ENCODE results near the gene B3GNT9.

Gene B3GNT9, protein sequence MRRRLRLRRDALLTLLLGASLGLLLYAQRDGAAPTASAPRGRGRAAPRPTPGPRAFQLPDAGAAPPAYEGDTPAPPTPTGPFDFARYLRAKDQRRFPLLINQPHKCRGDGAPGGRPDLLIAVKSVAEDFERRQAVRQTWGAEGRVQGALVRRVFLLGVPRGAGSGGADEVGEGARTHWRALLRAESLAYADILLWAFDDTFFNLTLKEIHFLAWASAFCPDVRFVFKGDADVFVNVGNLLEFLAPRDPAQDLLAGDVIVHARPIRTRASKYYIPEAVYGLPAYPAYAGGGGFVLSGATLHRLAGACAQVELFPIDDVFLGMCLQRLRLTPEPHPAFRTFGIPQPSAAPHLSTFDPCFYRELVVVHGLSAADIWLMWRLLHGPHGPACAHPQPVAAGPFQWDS

GRCh38 chr16:67150833-67151396 is at the start of gene B3GNT9:
B3GNT9 (minus strand) TSS chr16:67150998; CDS start chr16:67150485, 513 bp downstream.
- Histone ChIP-seq H3K27ac (ENCODE audit: low read length) (peak within 1 kb of the TSS; percentile 81), H3K4me3 (ENCODE audit: low read length in 2 of 2) (peak within 1 kb of the TSS; percentile 59 to 77), H3K27me3 (ENCODE audit: control insufficient read depth in 1 of 2, insufficient read depth in 2 of 2, low read length in 2 of 2) (peaks cover 2 to 17% of the 10 kb centered on the region in 2 donors), H3K9me3 (ENCODE audit: control insufficient read depth in 2 of 2, low read length in 2 of 2) (no peaks in the 10 kb centered on the region), H3K36me3 (ENCODE audit: control insufficient read depth in 2 of 2, insufficient read depth in 2 of 2, low read length in 2 of 2) (peaks cover 13 to 24% of the 10 kb centered on the region in 2 donors), H3K9ac (ENCODE audit: low read length in 2 of 2) (peak within 1 kb of the TSS; percentile 59 to 76), H3K4me1 (ENCODE audit: control insufficient read depth, insufficient read depth, low read length) (peaks cover 26% of the 10 kb centered on the region)

- H3K9ac ChIP-seq (ENCODE audit: low read length in 2 of 2) = no peak overlapping the region
- H3K4me3 ChIP-seq (ENCODE audit: low read length in 2 of 2) = no peak overlapping the region
- H3K9me3 ChIP-seq (ENCODE audit: control insufficient read depth in 2 of 2, low read length in 2 of 2) = no peaks in the 10 kb centered on the region
- H3K4me1 ChIP-seq (ENCODE audit: control insufficient read depth, insufficient read depth, low read length) = peaks cover 9% of the 10 kb centered on the region
- no peaks in the 10 kb centered on the region for H3K27me3 ChIP-seq (ENCODE audit: control insufficient read depth in 1 of 2, insufficient read depth in 2 of 2, low read length in 2 of 2)
- H3K36me3 ChIP-seq (ENCODE audit: control insufficient read depth in 2 of 2, insufficient read depth in 2 of 2, low read length in 2 of 2) = peaks cover 24 to 28% of the 10 kb centered on the region in 2 donors
- H3K27ac ChIP-seq (ENCODE audit: low read length) = no peak overlapping the region
Observed at GRCh38 chr16:67200491-67200890, 49.7 kb upstream of the B3GNT9 start.

- no peak overlapping the region for H3K4me3 ChIP-seq (ENCODE audit: low read length in 2 of 2)
Observed at GRCh38 chr16:67199808-67200198, 49.0 kb upstream of the B3GNT9 start.

DNA sequence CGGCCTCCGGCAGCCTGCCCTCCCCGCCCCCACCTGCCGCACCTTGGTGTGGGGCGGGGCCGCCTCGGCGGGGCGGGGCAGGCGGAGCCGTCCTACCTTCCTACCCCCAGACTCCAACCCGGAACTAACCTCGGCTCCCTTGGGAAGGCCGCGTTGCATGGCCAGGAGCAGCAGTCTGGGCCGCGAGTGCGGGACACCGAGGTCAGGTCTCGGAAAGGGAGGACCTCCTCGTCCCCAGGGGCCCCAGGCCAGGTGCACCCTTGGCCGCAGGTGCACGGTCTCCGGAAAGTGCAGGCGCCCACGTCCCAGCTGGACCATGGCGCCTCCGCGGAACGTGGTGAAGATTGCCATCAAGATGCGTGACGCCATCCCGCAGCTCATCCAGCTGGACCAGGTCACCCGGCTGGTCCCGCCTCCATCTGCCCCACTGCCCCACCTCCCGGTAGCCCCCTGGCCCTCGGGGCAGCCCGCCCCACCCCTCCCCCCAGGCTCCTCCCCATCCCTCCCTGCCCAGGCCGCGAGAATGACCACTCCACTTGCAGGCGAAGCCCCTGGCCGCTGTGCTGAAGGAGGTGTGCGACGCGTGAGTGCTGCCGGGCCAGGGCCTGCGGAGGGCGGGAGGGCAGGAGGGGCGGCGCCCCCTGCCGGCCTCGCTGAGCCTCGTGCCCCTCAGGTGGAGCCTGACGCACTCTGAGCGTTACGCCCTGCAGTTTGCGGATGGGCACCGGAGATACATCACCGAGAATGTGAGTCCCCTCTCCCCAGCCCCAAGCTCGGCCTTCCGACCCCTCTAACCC is 48.4 kb upstream of the B3GNT9 start, which contains the start of gene ELMO3:
Gene ELMO3 (plus strand): TSS at position 121 of the 797 bp plus-strand sequence. CDS start 196 bp downstream, at position 317.
- H3K9me3 ChIP-seq (ENCODE audit: control insufficient read depth in 2 of 2, low read length in 2 of 2) = no peaks in the 10 kb centered on the region
- H3K4me1 ChIP-seq (ENCODE audit: control insufficient read depth, insufficient read depth, low read length) = peaks cover 14% of the 10 kb centered on the region
- H3K4me3 ChIP-seq (ENCODE audit: low read length in 2 of 2) = no peak within 1 kb of the TSS
- H3K36me3 ChIP-seq (ENCODE audit: control insufficient read depth in 2 of 2, insufficient read depth in 2 of 2, low read length in 2 of 2) = peaks cover 35 to 40% of the 10 kb centered on the region in 2 donors
- no peaks in the 10 kb centered on the region for H3K27me3 ChIP-seq (ENCODE audit: control insufficient read depth in 1 of 2, insufficient read depth in 2 of 2, low read length in 2 of 2)
- no peak within 1 kb of the TSS for H3K9ac ChIP-seq (ENCODE audit: low read length in 2 of 2)
- no peak within 1 kb of the TSS for H3K27ac ChIP-seq (ENCODE audit: low read length)

More at GRCh38 chr16:67199808-67200198, 49.0 kb upstream of the B3GNT9 start:
- peaks cover 30 to 35% of the 10 kb centered on the region in 2 donors for H3K36me3 ChIP-seq (ENCODE audit: control insufficient read depth in 2 of 2, insufficient read depth in 2 of 2, low read length in 2 of 2)
- no peaks in the 10 kb centered on the region for H3K27me3 ChIP-seq (ENCODE audit: control insufficient read depth in 1 of 2, insufficient read depth in 2 of 2, low read length in 2 of 2)
- no peak overlapping the region for H3K27ac ChIP-seq (ENCODE audit: low read length)
- H3K9ac ChIP-seq (ENCODE audit: low read length in 2 of 2) = no peak overlapping the region
- no peaks in the 10 kb centered on the region for H3K9me3 ChIP-seq (ENCODE audit: control insufficient read depth in 2 of 2, low read length in 2 of 2)
- peaks cover 9% of the 10 kb centered on the region for H3K4me1 ChIP-seq (ENCODE audit: control insufficient read depth, insufficient read depth, low read length)

GRCh38 chr16:67198238-67198734 is 47.5 kb upstream of the B3GNT9 start:
- Histone ChIP-seq H3K4me1 (ENCODE audit: control insufficient read depth, insufficient read depth, low read length) (peaks cover 20% of the 10 kb centered on the region), H3K9me3 (ENCODE audit: control insufficient read depth in 2 of 2, low read length in 2 of 2) (no peaks in the 10 kb centered on the region), H3K36me3 (ENCODE audit: control insufficient read depth in 2 of 2, insufficient read depth in 2 of 2, low read length in 2 of 2) (peaks cover 40 to 43% of the 10 kb centered on the region in 2 donors), H3K27ac (ENCODE audit: low read length) (no peak overlapping the region), H3K4me3 (ENCODE audit: low read length in 2 of 2) (no peak overlapping the region), H3K9ac (ENCODE audit: low read length in 2 of 2) (no peak overlapping the region), H3K27me3 (ENCODE audit: control insufficient read depth in 1 of 2, insufficient read depth in 2 of 2, low read length in 2 of 2) (no peaks in the 10 kb centered on the region)

- Histone ChIP-seq H3K9me3 (ENCODE audit: control insufficient read depth in 2 of 2, low read length in 2 of 2) (no peaks in the 10 kb centered on the region), H3K9ac (ENCODE audit: low read length in 2 of 2) (no peak overlapping the region), H3K36me3 (ENCODE audit: control insufficient read depth in 2 of 2, insufficient read depth in 2 of 2, low read length in 2 of 2) (peaks cover 40 to 43% of the 10 kb centered on the region in 2 donors), H3K27me3 (ENCODE audit: control insufficient read depth in 1 of 2, insufficient read depth in 2 of 2, low read length in 2 of 2) (no peaks in the 10 kb centered on the region), H3K27ac (ENCODE audit: low read length) (no peak overlapping the region), H3K4me3 (ENCODE audit: low read length in 2 of 2) (no peak overlapping the region), H3K4me1 (ENCODE audit: control insufficient read depth, insufficient read depth, low read length) (peaks cover 26% of the 10 kb centered on the region)
Observed at GRCh38 chr16:67197704-67198103, 46.9 kb upstream of the B3GNT9 start.

GRCh38 chr16:67196881-67197280 is 46.1 kb upstream of the B3GNT9 start:
- Histone ChIP-seq H3K9me3 (ENCODE audit: control insufficient read depth in 2 of 2, low read length in 2 of 2) (no peaks in the 10 kb centered on the region), H3K36me3 (ENCODE audit: control insufficient read depth in 2 of 2, insufficient read depth in 2 of 2, low read length in 2 of 2) (peaks cover 40 to 41% of the 10 kb centered on the region in 2 donors), H3K27ac (ENCODE audit: low read length) (no peak overlapping the region), H3K4me3 (ENCODE audit: low read length in 2 of 2) (no peak overlapping the region), H3K27me3 (ENCODE audit: control insufficient read depth in 1 of 2, insufficient read depth in 2 of 2, low read length in 2 of 2) (no peaks in the 10 kb centered on the region), H3K4me1 (ENCODE audit: control insufficient read depth, insufficient read depth, low read length) (peaks cover 32% of the 10 kb centered on the region), H3K9ac (ENCODE audit: low read length in 2 of 2) (no peak overlapping the region)

DNA sequence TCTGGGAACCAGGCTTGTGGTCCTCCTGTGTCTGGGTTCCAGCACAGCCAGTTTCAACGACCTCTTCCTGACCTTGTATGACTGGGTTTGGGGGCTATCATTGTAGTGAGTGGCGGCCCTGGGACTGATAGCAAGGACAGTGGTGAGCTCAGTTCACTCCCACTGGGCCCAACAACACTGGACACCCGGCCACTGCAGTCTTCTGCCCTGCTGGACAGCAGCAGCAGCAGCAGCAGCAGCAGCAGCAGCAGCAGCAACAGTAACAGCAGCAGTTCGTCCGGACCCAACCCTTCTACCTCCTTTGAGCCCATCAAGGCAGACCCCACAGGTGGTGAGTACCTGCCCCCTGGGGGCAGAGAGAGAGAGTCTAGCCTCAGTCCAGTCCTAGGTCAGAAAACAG is 44.9 kb upstream of the B3GNT9 start:
- no peaks in the 10 kb centered on the region for H3K27me3 ChIP-seq (ENCODE audit: control insufficient read depth in 1 of 2, insufficient read depth in 2 of 2, low read length in 2 of 2)
- H3K9me3 ChIP-seq (ENCODE audit: control insufficient read depth in 2 of 2, low read length in 2 of 2) = no peaks in the 10 kb centered on the region
- H3K27ac ChIP-seq (ENCODE audit: low read length) = no peak overlapping the region
- peaks cover 36% of the 10 kb centered on the region for H3K4me1 ChIP-seq (ENCODE audit: control insufficient read depth, insufficient read depth, low read length)
- no peak overlapping the region for H3K4me3 ChIP-seq (ENCODE audit: low read length in 2 of 2)
- H3K9ac ChIP-seq (ENCODE audit: low read length in 2 of 2) = no peak overlapping the region
- peaks cover 40 to 41% of the 10 kb centered on the region in 2 donors for H3K36me3 ChIP-seq (ENCODE audit: control insufficient read depth in 2 of 2, insufficient read depth in 2 of 2, low read length in 2 of 2)

DNA sequence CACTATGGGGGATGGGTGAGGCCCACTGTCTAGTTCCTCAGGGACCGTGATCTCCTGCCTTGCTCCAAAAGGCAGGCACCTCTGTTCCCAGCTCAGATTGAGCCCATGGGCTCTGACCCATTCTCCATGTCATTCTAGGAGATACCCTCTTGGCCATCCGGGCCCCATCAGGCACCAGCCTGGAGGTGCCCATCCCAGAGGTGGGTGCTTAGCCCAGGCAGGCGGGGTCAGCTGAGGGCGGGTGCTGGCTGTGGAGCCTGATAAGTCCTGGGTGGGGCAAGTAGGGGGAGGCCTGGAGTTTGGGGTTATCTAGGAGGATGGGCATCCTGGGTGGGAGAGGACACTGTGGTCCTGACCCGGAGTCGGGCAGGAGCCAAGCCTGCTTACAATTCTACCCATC is 43.5 kb upstream of the B3GNT9 start:
- H3K4me1 ChIP-seq (ENCODE audit: control insufficient read depth, insufficient read depth, low read length) = peaks cover 36% of the 10 kb centered on the region
- peaks cover 40 to 41% of the 10 kb centered on the region in 2 donors for H3K36me3 ChIP-seq (ENCODE audit: control insufficient read depth in 2 of 2, insufficient read depth in 2 of 2, low read length in 2 of 2)
- no peaks in the 10 kb centered on the region for H3K9me3 ChIP-seq (ENCODE audit: control insufficient read depth in 2 of 2, low read length in 2 of 2)
- H3K9ac ChIP-seq (ENCODE audit: low read length in 2 of 2) = peak overlapping the region in 1 of 2 donors; percentile 47
- H3K4me3 ChIP-seq (ENCODE audit: low read length in 2 of 2) = no peak overlapping the region
- H3K27ac ChIP-seq (ENCODE audit: low read length) = no peak overlapping the region
- H3K27me3 ChIP-seq (ENCODE audit: control insufficient read depth in 1 of 2, insufficient read depth in 2 of 2, low read length in 2 of 2) = no peaks in the 10 kb centered on the region

GRCh38 chr16:67193536-67193935 is 42.7 kb upstream of the B3GNT9 start:
- no peaks in the 10 kb centered on the region for H3K9me3 ChIP-seq (ENCODE audit: control insufficient read depth in 2 of 2, low read length in 2 of 2)
- no peaks in the 10 kb centered on the region for H3K27me3 ChIP-seq (ENCODE audit: control insufficient read depth in 1 of 2, insufficient read depth in 2 of 2, low read length in 2 of 2)
- H3K4me1 ChIP-seq (ENCODE audit: control insufficient read depth, insufficient read depth, low read length) = peaks cover 33% of the 10 kb centered on the region
- no peak overlapping the region for H3K27ac ChIP-seq (ENCODE audit: low read length)
- peak overlapping the region; percentile 47 to 99 for H3K9ac ChIP-seq (ENCODE audit: low read length in 2 of 2)
- H3K36me3 ChIP-seq (ENCODE audit: control insufficient read depth in 2 of 2, insufficient read depth in 2 of 2, low read length in 2 of 2) = peaks cover 40 to 41% of the 10 kb centered on the region in 2 donors
- peak overlapping the region; percentile 97 to 100 for H3K4me3 ChIP-seq (ENCODE audit: low read length in 2 of 2)
